ENCODE measurements around the gene SLC22A23. TPM values are rescaled to one million over a fixed set of nuclear protein-coding genes. Genes with fewer than 3 reads are reported as not detected.

The SLC22A23 gene
- total and polyA plus RNA-seq, 2 donors (not counting 1 experiment from before 2014, with no cell fraction given): 0.18 to 1.4 TPM

- Histone ChIP-seq H3K27ac (ENCODE audit: low read length in 2 of 2) (no peak overlapping the region), H3K4me2 (replicated peaks; ENCODE audit: low read depth, low read length, poor library complexity, severe bottlenecking) (no peak overlapping the region), H3K36me3 (replicated peaks in 1 of 2; ENCODE audit: control extremely low read depth in 1 of 2, control insufficient read depth in 1 of 2, extremely low read depth in 1 of 2, insufficient read depth in 2 of 2, low read length in 1 of 2) (no peaks in the 10 kb centered on the region), H3K9me3 (ENCODE audit: control extremely low read depth in 1 of 3, control insufficient read depth in 2 of 3, insufficient read depth in 1 of 3, low read length in 2 of 3) (no peaks in the 10 kb centered on the region), H3K9ac (ENCODE audit: low read length) (no peak overlapping the region), H3K4me3 (ENCODE audit: control extremely low read depth in 1 of 5, extremely low read depth in 1 of 5, insufficient read depth in 1 of 5, low read depth in 2 of 5, low read length in 4 of 5) (no peak overlapping the region), H3K79me2 (ENCODE audit: control insufficient read depth, insufficient read depth, low read length) (no peaks in the 10 kb centered on the region), H4K20me1 (ENCODE audit: control insufficient read depth, insufficient read depth, low read length, poor library complexity, severe bottlenecking) (no peaks in the 10 kb centered on the region), H3K27me3 (replicated peaks in 1 of 4; ENCODE audit: control extremely low read depth in 1 of 4, control insufficient read depth in 3 of 4, insufficient read depth in 4 of 4, low read length in 3 of 4) (peaks cover 0 to 22% (median 5%) of the 10 kb centered on the region in 4 experiments), H2AFZ (ENCODE audit: insufficient read depth, low read depth, low read length, poor library complexity, severe bottlenecking) (no peak overlapping the region), H3K4me1 (ENCODE audit: control insufficient read depth in 2 of 2, insufficient read depth in 2 of 2, low read length in 2 of 2) (no peaks in the 10 kb centered on the region)
- TF ChIP-seq CTCF (IDR thresholded peaks at IDR 0.05) (no peak), EZH2 (IDR thresholded peaks at IDR 0.05; ENCODE audit: borderline replicate concordance, insufficient read depth, low read depth, low read length, poor library complexity, severe bottlenecking) (no peak)
- POLR2A ChIA-PET: no interaction called here
- WGBS (ENCODE audit: insufficient coverage): 94% methylated on average over 3 of the region's 3 CpGs
- Mint-ChIP-seq H3K4me1 (no peaks in the 10 kb centered on the region), H3K27ac (no peak overlapping the region), H3K4me3 (no peak overlapping the region), H3K9me3 (ENCODE audit: insufficient read depth) (no peaks in the 10 kb centered on the region), H3K27me3 (peaks cover 43% of the 10 kb centered on the region)
- intact Hi-C loops (cut with micrococcal nuclease): no loop called here
- no peak for ATAC-seq (ENCODE audit: low read depth)
- DNase-seq: no peak
- CTCF ChIA-PET: no interaction called here
These were observed 27.6 kb downstream of the SLC22A23 start for GRCh38 chr6:3429211-3429610.

GRCh38 chr6:3428700-3429099, 28.1 kb downstream of the SLC22A23 start:
- H3K27ac ChIP-seq (ENCODE audit: low read length in 2 of 2): no peak overlapping the region
- no peaks in the 10 kb centered on the region for H4K20me1 ChIP-seq (ENCODE audit: control insufficient read depth, insufficient read depth, low read length, poor library complexity, severe bottlenecking)
- H3K9me3 ChIP-seq (ENCODE audit: control extremely low read depth in 1 of 3, control insufficient read depth in 2 of 3, insufficient read depth in 1 of 3, low read length in 2 of 3): no peaks in the 10 kb centered on the region
- no peak overlapping the region for H3K4me2 ChIP-seq (replicated peaks; ENCODE audit: low read depth, low read length, poor library complexity, severe bottlenecking)
- H3K27me3 ChIP-seq (replicated peaks in 1 of 4; ENCODE audit: control extremely low read depth in 1 of 4, control insufficient read depth in 3 of 4, insufficient read depth in 4 of 4, low read length in 3 of 4): peaks cover 0 to 22% (median 5%) of the 10 kb centered on the region in 4 experiments
- Mint-ChIP-seq H3K4me1 (no peaks in the 10 kb centered on the region), H3K9me3 (ENCODE audit: insufficient read depth) (no peaks in the 10 kb centered on the region), H3K27ac (no peak overlapping the region), H3K4me3 (no peak overlapping the region), H3K27me3 (peaks cover 47% of the 10 kb centered on the region)
- no peak overlapping the region for H2AFZ ChIP-seq (ENCODE audit: insufficient read depth, low read depth, low read length, poor library complexity, severe bottlenecking)
- H3K4me3 ChIP-seq (ENCODE audit: control extremely low read depth in 1 of 5, extremely low read depth in 1 of 5, insufficient read depth in 1 of 5, low read depth in 2 of 5, low read length in 4 of 5): no peak overlapping the region
- no peaks in the 10 kb centered on the region for H3K36me3 ChIP-seq (replicated peaks in 1 of 2; ENCODE audit: control extremely low read depth in 1 of 2, control insufficient read depth in 1 of 2, extremely low read depth in 1 of 2, insufficient read depth in 2 of 2, low read length in 1 of 2)
- intact Hi-C loops (cut with micrococcal nuclease): no loop called here
- ATAC-seq (ENCODE audit: low read depth) (no peak), DNase-seq (no peak)
- H3K79me2 ChIP-seq (ENCODE audit: control insufficient read depth, insufficient read depth, low read length): no peaks in the 10 kb centered on the region
- no peaks in the 10 kb centered on the region for H3K4me1 ChIP-seq (ENCODE audit: control insufficient read depth in 2 of 2, insufficient read depth in 2 of 2, low read length in 2 of 2)
- H3K9ac ChIP-seq (ENCODE audit: low read length): no peak overlapping the region
- POLR2A ChIA-PET: no interaction called here
- WGBS (ENCODE audit: insufficient coverage): no CpG with 5 or more reads among the region's 3 CpGs
- TF ChIP-seq EZH2 (IDR thresholded peaks at IDR 0.05; ENCODE audit: borderline replicate concordance, insufficient read depth, low read depth, low read length, poor library complexity, severe bottlenecking) (no peak), CTCF (IDR thresholded peaks at IDR 0.05) (no peak)
- CTCF ChIA-PET: no interaction called here
